Measurements from ENCODE around the gene PTRH1. TPM values are rescaled to one million over a fixed set of nuclear protein-coding genes. Genes with fewer than 3 reads are reported as not detected.

PTRH1 gene
- total and polyA plus RNA-seq, 2 of the 13 experiments (the other 11 are each of a cell fraction or from before 2014, with no cell fraction given), result 4.0 to 10.4 TPM

GRCh38 chr9:127664678-127665507 is 50.6 kb downstream of the PTRH1 start (continued):
- TF ChIP-seq, protein P1, sequence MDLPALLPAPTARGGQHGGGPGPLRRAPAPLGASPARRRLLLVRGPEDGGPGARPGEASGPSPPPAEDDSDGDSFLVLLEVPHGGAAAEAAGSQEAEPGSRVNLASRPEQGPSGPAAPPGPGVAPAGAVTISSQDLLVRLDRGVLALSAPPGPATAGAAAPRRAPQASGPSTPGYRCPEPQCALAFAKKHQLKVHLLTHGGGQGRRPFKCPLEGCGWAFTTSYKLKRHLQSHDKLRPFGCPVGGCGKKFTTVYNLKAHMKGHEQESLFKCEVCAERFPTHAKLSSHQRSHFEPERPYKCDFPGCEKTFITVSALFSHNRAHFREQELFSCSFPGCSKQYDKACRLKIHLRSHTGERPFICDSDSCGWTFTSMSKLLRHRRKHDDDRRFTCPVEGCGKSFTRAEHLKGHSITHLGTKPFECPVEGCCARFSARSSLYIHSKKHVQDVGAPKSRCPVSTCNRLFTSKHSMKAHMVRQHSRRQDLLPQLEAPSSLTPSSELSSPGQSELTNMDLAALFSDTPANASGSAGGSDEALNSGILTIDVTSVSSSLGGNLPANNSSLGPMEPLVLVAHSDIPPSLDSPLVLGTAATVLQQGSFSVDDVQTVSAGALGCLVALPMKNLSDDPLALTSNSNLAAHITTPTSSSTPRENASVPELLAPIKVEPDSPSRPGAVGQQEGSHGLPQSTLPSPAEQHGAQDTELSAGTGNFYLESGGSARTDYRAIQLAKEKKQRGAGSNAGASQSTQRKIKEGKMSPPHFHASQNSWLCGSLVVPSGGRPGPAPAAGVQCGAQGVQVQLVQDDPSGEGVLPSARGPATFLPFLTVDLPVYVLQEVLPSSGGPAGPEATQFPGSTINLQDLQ (CRISPR knock-in tag; IDR thresholded peaks at IDR 0.05), result no peak
- TF ChIP-seq MYPOP (CRISPR knock-in tag; IDR thresholded peaks at IDR 0.05) (no peak), ARHGAP35 (CRISPR knock-in tag; IDR thresholded peaks at IDR 0.05; ENCODE audit: borderline replicate concordance) (no peak), FIP1L1 (IDR thresholded peaks at IDR 0.05; ENCODE audit: borderline replicate concordance, insufficient read depth, low read depth, low read length) (no peak), ZNF572 (CRISPR knock-in tag; IDR thresholded peaks at IDR 0.05) (no peak), SOX6 (IDR thresholded peaks at IDR 0.05) (no peak), SOX6 (CRISPR knock-in tag; IDR thresholded peaks at IDR 0.05) (peak; percentile 94), DBP (CRISPR knock-in tag; IDR thresholded peaks at IDR 0.05; ENCODE audit: not compliant biosample characterization) (no peak), ZBTB39 (CRISPR knock-in tag; IDR thresholded peaks at IDR 0.05) (no peak), HMG20B (CRISPR knock-in tag; conservative IDR thresholded peaks at IDR 0.05) (no peak), TOE1 (CRISPR knock-in tag; IDR thresholded peaks at IDR 0.05) (no peak), ZNF432 (CRISPR knock-in tag; IDR thresholded peaks at IDR 0.05; ENCODE audit: borderline replicate concordance) (no peak), ZNF343 (CRISPR knock-in tag; IDR thresholded peaks at IDR 0.05) (no peak), SP2 (CRISPR knock-in tag; IDR thresholded peaks at IDR 0.05) (no peak), IRF2 (CRISPR knock-in tag; IDR thresholded peaks at IDR 0.05) (0 out of 2 replicates have a peak, but pooled peaks have one; percentile 26), ZBTB7B (CRISPR knock-in tag; IDR thresholded peaks at IDR 0.05) (no peak)
- TF ChIP-seq, protein P2, sequence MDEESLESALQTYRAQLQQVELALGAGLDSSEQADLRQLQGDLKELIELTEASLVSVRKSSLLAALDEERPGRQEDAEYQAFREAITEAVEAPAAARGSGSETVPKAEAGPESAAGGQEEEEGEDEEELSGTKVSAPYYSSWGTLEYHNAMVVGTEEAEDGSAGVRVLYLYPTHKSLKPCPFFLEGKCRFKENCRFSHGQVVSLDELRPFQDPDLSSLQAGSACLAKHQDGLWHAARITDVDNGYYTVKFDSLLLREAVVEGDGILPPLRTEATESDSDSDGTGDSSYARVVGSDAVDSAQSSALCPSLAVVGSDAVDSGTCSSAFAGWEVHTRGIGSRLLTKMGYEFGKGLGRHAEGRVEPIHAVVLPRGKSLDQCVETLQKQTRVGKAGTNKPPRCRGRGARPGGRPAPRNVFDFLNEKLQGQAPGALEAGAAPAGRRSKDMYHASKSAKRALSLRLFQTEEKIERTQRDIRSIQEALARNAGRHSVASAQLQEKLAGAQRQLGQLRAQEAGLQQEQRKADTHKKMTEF (CRISPR knock-in tag; IDR thresholded peaks at IDR 0.05), result peak; percentile 42; the same call in 1 of the 2 replicates
- TF ChIP-seq, protein P3, sequence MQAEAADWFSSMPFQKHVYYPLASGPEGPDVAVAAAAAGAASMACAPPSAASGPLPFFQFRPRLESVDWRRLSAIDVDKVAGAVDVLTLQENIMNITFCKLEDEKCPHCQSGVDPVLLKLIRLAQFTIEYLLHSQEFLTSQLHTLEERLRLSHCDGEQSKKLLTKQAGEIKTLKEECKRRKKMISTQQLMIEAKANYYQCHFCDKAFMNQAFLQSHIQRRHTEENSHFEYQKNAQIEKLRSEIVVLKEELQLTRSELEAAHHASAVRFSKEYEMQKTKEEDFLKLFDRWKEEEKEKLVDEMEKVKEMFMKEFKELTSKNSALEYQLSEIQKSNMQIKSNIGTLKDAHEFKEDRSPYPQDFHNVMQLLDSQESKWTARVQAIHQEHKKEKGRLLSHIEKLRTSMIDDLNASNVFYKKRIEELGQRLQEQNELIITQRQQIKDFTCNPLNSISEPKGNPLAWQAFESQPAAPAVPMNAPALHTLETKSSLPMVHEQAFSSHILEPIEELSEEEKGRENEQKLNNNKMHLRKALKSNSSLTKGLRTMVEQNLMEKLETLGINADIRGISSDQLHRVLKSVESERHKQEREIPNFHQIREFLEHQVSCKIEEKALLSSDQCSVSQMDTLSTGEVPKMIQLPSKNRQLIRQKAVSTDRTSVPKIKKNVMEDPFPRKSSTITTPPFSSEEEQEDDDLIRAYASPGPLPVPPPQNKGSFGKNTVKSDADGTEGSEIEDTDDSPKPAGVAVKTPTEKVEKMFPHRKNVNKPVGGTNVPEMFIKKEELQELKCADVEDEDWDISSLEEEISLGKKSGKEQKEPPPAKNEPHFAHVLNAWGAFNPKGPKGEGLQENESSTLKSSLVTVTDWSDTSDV (CRISPR knock-in tag; IDR thresholded peaks at IDR 0.05), result no peak
